Ascending aorta (tissue), 2 donors: ENCODE data around the gene STYXL2. TPM values are rescaled to one million over a fixed set of nuclear protein-coding genes. Genes with fewer than 3 reads are reported as not detected.

ENCODE experiments used
- DNase-seq, 2 donors: peaks; one replicate each; pipeline ENCODE4 v3.0.0-alpha.2; 2019; ENCODE audit warnings: low spot score in 2 of 2
- H3K27ac ChIP-seq, 2 donors: fragments of 200-600 bp; sonication (generic); one replicate each; pipeline ENCODE4 v1.5.1; 2016 to 2017; ENCODE audit warnings: mild to moderate bottlenecking in 1 of 2
- H3K27me3 ChIP-seq: fragments of 200-600 bp; sonication (generic); one replicate; pipeline ENCODE4 v1.5.1; 2017
- H3K36me3 ChIP-seq, 2 donors: fragments of 200-600 bp; sonication (generic); one replicate each; pipeline ENCODE4 v1.5.1; 2016
- H3K4me1 ChIP-seq, 2 donors: fragments of 200-600 bp; sonication (generic); one replicate each; pipeline ENCODE4 v1.5.1; 2016 to 2017; ENCODE audit warnings: mild to moderate bottlenecking in 1 of 2
- H3K4me3 ChIP-seq, 2 donors: fragments of 200-600 bp; sonication (generic); one replicate each; pipeline ENCODE4 v1.5.1; 2016 to 2017; ENCODE audit warnings: mild to moderate bottlenecking in 1 of 2
- H3K9me3 ChIP-seq, 2 donors: fragments of 200-600 bp; sonication (generic); one replicate each; pipeline ENCODE4 v1.5.1; 2016
- intact Hi-C: fragments of 100-400 bp; cut with DNase I; formaldehyde crosslinking; loops from one replicate; pipeline ENCODE4 v1.15.1; 2023
- total RNA-seq: library from RNA; depleted of rRNA; stranded (reverse); fragments of >200 nt; gene quantifications from one replicate; pipeline ENCODE4 v1.1.0, GENCODE V29; 2016
- TF ChIP-seq, protein P1 (sequence below), 3 experiments: fragments of 200-600 bp in 2 of 3; fragments of 450-650 bp in 1 of 3; sonication (generic) in 2 of 3; IDR thresholded peaks; one replicate each; pipeline ENCODE4 v1.5.1; 2016 to 2019; ENCODE audit warnings: antibody characterized with exemption in 3 of 3, mild to moderate bottlenecking in 1 of 3, moderate library complexity in 1 of 3

STYXL2 gene
- total RNA-seq = 0.96 TPM

DNA sequence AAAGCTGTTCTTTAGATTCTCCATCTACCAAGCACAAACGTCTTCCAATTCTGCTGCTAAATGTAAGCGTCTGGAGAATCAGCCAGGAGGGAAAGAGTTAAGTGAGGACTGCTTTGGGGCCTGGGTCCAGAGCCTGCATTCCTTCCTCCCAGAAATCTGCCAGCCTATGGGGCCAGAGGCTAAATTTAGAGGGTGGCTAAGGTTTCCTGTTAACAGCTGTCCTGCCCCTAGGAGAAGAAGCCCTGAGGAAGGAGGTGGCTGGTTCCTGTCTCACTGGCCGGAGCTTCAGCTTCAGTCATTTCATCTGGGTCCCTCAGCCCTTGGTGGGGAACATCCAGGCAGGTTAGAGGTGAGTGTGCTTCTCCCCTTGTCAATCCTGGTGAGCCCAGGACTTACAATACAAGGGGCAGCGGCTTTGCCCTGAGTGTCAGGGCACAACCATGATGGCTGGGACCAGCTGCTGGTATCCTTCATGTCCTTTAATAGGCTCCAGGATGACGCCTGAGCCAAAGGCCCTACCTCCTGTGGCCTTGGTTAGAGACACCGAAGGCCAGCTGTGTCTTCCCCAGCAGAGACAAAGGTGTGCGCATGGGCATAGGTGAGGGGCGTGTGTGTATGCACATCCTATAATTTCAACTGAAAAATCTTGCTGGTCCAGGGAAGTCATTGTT lies at the start of gene STYXL2:
Gene STYXL2, plus strand, starts transcription at position 230 of the 671 bp plus-strand sequence. CDS start 775 bp downstream, outside the sequence.
- TF ChIP-seq, protein P1, sequence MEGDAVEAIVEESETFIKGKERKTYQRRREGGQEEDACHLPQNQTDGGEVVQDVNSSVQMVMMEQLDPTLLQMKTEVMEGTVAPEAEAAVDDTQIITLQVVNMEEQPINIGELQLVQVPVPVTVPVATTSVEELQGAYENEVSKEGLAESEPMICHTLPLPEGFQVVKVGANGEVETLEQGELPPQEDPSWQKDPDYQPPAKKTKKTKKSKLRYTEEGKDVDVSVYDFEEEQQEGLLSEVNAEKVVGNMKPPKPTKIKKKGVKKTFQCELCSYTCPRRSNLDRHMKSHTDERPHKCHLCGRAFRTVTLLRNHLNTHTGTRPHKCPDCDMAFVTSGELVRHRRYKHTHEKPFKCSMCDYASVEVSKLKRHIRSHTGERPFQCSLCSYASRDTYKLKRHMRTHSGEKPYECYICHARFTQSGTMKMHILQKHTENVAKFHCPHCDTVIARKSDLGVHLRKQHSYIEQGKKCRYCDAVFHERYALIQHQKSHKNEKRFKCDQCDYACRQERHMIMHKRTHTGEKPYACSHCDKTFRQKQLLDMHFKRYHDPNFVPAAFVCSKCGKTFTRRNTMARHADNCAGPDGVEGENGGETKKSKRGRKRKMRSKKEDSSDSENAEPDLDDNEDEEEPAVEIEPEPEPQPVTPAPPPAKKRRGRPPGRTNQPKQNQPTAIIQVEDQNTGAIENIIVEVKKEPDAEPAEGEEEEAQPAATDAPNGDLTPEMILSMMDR (IDR thresholded peaks at IDR 0.05) = no peak
- DNase-seq = no peak
- peak within 1 kb of the TSS; percentile 66 to 73 for H3K27ac ChIP-seq
- H3K9me3 ChIP-seq = peaks cover 0 to 2% of the 10 kb centered on the region in 2 donors
- peaks cover 0 to 14% of the 10 kb centered on the region in 2 donors for H3K4me1 ChIP-seq
- no peaks in the 10 kb centered on the region for H3K36me3 ChIP-seq
- intact Hi-C loops = no loop called here
- H3K27me3 ChIP-seq = no peaks in the 10 kb centered on the region
- peak within 1 kb of the TSS; percentile 45 to 63 for H3K4me3 ChIP-seq

DNA sequence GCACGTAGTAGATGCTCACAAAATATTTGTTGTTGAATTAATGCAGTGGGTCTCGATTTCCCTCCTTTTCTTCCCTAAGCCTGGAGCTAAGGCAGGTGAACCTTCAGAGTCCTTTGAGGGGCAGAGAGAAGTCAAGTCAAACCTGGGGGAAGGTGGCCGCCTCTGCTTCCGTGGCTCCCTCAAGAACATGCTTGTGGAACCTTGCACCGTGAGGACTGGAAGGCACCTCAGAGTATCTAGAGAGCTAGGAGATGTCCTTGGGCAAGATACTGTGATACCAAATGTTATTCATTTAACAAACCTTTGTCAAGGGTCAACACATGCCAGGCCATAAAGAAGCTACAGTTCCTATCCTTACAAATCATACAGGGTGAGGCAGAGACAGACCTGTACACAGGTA lies 42.0 kb upstream of the STYXL2 start:
- no peaks in the 10 kb centered on the region for H3K27me3 ChIP-seq
- TF ChIP-seq, protein P1 (IDR thresholded peaks at IDR 0.05) = no peak
- H3K9me3 ChIP-seq = no peaks in the 10 kb centered on the region
- H3K27ac ChIP-seq = no peak overlapping the region
- DNase-seq = no peak
- no peaks in the 10 kb centered on the region for H3K4me1 ChIP-seq
- H3K36me3 ChIP-seq = no peaks in the 10 kb centered on the region
- no peak overlapping the region for H3K4me3 ChIP-seq
- intact Hi-C loops = no loop called here

DNA sequence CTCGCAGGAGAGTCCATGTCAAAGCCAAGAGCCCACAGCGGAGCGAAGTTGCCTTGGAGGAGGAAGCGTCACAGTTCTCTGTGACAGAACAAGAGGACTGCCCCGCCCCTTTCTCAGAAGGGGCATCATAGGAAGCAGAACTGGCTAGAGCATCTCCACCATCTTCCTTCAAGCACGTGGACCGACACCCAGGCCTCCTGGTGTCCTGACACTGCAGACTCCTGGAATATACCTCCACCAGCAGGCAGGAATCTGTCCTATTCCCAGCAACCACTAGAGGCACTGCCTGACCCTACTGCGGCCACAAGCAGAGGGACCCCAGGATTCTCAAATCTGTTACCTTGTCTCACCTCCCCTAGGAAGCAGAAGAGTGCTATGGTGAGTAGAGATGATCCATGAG lies 41.5 kb upstream of the STYXL2 start:
- TF ChIP-seq, protein P1 (IDR thresholded peaks at IDR 0.05) = peak in 1 of 3 experiments; percentile 14
- H3K36me3 ChIP-seq = no peaks in the 10 kb centered on the region
- no peaks in the 10 kb centered on the region for H3K27me3 ChIP-seq
- no peak overlapping the region for H3K27ac ChIP-seq
- H3K4me3 ChIP-seq = no peak overlapping the region
- DNase-seq = no peak
- intact Hi-C loops = no loop called here
- H3K4me1 ChIP-seq = no peaks in the 10 kb centered on the region
- no peaks in the 10 kb centered on the region for H3K9me3 ChIP-seq

DNA sequence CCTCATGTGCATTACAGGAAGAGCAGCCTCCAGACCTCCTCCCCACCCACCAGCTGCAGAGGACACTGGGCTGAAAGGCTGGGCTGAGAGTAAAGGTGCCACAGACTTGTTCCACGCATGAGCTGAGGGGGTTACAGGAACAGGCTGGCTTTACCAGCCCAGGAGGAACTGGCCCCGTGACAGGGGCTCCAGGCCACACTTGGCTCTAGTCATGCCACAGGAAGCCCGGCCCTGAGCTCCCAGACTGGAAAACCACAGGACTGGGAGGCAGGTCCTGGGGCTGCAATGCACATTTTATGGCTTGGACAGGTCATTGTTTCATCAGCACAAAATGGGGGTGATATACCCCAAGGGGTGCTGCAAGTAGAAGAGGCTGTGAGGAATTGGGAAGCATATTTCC lies 39.3 kb upstream of the STYXL2 start:
- DNase-seq = no peak
- no peak overlapping the region for H3K27ac ChIP-seq
- H3K4me1 ChIP-seq = no peaks in the 10 kb centered on the region
- no peak overlapping the region for H3K4me3 ChIP-seq
- H3K27me3 ChIP-seq = no peaks in the 10 kb centered on the region
- TF ChIP-seq, protein P1 (IDR thresholded peaks at IDR 0.05) = no peak
- no peaks in the 10 kb centered on the region for H3K36me3 ChIP-seq
- H3K9me3 ChIP-seq = no peaks in the 10 kb centered on the region
- intact Hi-C loops = no loop called here

DNA sequence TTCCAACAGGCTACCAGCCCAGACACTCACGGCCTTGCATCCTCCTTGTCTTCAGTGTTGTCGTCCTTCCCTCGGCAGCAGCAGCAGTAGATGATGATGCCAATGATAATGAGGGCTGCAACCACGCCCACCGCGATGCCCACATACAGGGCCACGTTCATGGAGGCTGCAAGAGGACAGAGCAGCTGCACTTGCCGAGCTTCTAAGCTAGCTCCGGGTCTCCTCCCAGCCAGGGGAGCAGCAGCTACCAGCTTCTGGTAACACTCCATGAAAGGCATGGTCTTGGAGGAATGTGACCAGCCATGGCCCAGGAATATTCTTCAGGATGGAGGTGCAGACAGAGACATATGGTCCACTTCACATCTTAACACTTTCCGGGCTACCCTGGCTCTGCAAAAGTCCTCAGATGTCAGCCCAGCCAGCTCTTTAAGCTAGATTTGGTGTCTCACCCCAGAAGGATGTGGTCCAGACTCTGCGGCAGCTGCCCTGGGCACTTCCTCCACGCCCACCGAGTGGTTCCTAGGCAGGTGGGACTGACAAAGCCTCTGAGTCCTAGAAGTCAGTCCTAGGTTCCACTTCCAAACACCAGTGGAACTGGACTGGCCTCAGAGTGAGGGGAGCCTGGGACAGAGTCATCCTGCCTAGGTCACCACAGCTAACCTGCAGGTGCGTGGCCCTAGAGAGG lies 38.8 kb upstream of the STYXL2 start:
- Histone ChIP-seq H3K27me3 (no peaks in the 10 kb centered on the region), H3K4me1 (no peaks in the 10 kb centered on the region), H3K9me3 (no peaks in the 10 kb centered on the region), H3K4me3 (no peak overlapping the region), H3K27ac (no peak overlapping the region), H3K36me3 (no peaks in the 10 kb centered on the region)
- DNase-seq = no peak
- intact Hi-C loops = no loop called here
- TF ChIP-seq, protein P1 (IDR thresholded peaks at IDR 0.05) = no peak
